IMR-90 (cell line): Measurements from ENCODE around the gene CNPY3. TPM values are rescaled to one million over a fixed set of nuclear protein-coding genes. Genes with fewer than 3 reads are reported as not detected.

ENCODE experiments used
- ATAC-seq: fragments of 200-7000 bp; cut with Tn5 transposase; 2 replicates; pipeline ENCODE4 v1.9.1; 2020; ENCODE audit warnings: low read depth, mild to moderate bottlenecking, moderate library complexity
- BruUV-seq: library from RNA; stranded (reverse); fragments of 400-500 nt; replicated peaks from 2 replicates; lab custom pipeline; 2021; lab: Mats Ljungman, UMichigan
- CTCF ChIA-PET: fragments of 300-600 bp; formaldehyde crosslinking; extraction: SDS; loops from one replicate; lab custom pipeline; 2021; ENCODE audit warnings: antibody characterized with exemption; lab: Yijun Ruan, JAX
- POLR2A ChIA-PET: fragments of 300-600 bp; sonication (Branson Sonifier 250); formaldehyde crosslinking; loops from one replicate; lab custom pipeline; 2022; ENCODE audit warnings: antibody characterized with exemption; ENCODE audit not compliant: unreplicated experiment; lab: Charles Lee
- DNase-seq: peaks from one replicate; pipeline ENCODE4 v3.0.0; 2013
- H2AFZ ChIP-seq: replicated peaks from 2 replicates; pipeline ENCODE3; 2013; ENCODE audit warnings: low read length, mild to moderate bottlenecking; ENCODE audit not compliant: poor library complexity
- H2AK5ac ChIP-seq: 2 replicates; pipeline ENCODE4 v1.6.1; 2013; ENCODE audit warnings: low read depth, low read length, inconsistent platforms
- H2AK9ac ChIP-seq: replicated peaks from 2 replicates; pipeline ENCODE3; 2013; ENCODE audit warnings: mild to moderate bottlenecking, low read depth, low read length, moderate library complexity; ENCODE audit not compliant: poor library complexity
- H2BK120ac ChIP-seq: 2 replicates; pipeline ENCODE4 v1.6.1; 2013; ENCODE audit warnings: low read depth, low read length, inconsistent platforms
- H2BK15ac ChIP-seq: 3 replicates; pipeline ENCODE4 v1.6.1; 2013; ENCODE audit warnings: low read depth, low read length, inconsistent platforms
- H2BK20ac ChIP-seq: 2 replicates; pipeline ENCODE4 v1.6.1; 2013; ENCODE audit warnings: low read depth, mild to moderate bottlenecking, inconsistent platforms, low read length, moderate library complexity
- H2BK5ac ChIP-seq: 2 replicates; pipeline ENCODE4 v1.6.1; 2013; ENCODE audit warnings: mild to moderate bottlenecking, low read depth, low read length, inconsistent platforms; ENCODE audit not compliant: poor library complexity, severe bottlenecking
- H3K14ac ChIP-seq: replicated peaks from 2 replicates; pipeline ENCODE4 v1.6.1; 2013; ENCODE audit warnings: low read depth, low read length, inconsistent platforms
- H3K18ac ChIP-seq: 2 replicates; pipeline ENCODE4 v1.6.1; 2013; ENCODE audit warnings: low read depth, low read length, control low read depth
- H3K23ac ChIP-seq: 2 replicates; pipeline ENCODE4 v1.6.1; 2013; ENCODE audit warnings: low read depth, low read length, inconsistent platforms
- H3K27ac ChIP-seq: 2 replicates; pipeline ENCODE4 v1.5.1; 2013; ENCODE audit warnings: mild to moderate bottlenecking, control low read depth, low read length; ENCODE audit not compliant: insufficient read depth
- H3K27me3 ChIP-seq: 2 replicates; pipeline ENCODE4 v1.6.1; 2013; ENCODE audit warnings: low read length; ENCODE audit not compliant: control insufficient read depth, insufficient read depth
- H3K36me3 ChIP-seq: 2 replicates; pipeline ENCODE4 v1.6.1; 2013; ENCODE audit warnings: low read length, mixed read lengths; ENCODE audit not compliant: control insufficient read depth, insufficient read depth
- H3K4ac ChIP-seq: 2 replicates; pipeline ENCODE4 v1.6.1; 2013; ENCODE audit warnings: low read depth, low read length, inconsistent platforms
- H3K4me1 ChIP-seq: 2 replicates; pipeline ENCODE4 v1.6.1; 2013; ENCODE audit warnings: low read length, mixed read lengths; ENCODE audit not compliant: control insufficient read depth, insufficient read depth
- H3K4me2 ChIP-seq: 2 replicates; pipeline ENCODE4 v1.6.1; 2013; ENCODE audit warnings: low read depth, mild to moderate bottlenecking, control low read depth, low read length, moderate library complexity
- H3K4me3 ChIP-seq: 2 replicates; pipeline ENCODE4 v1.5.1; 2013; ENCODE audit warnings: low read depth, mild to moderate bottlenecking, control low read depth, low read length, moderate library complexity; ENCODE audit not compliant: insufficient read depth
- H3K56ac ChIP-seq: 2 replicates; pipeline ENCODE4 v1.6.1; 2013; ENCODE audit warnings: low read length, inconsistent platforms; ENCODE audit not compliant: insufficient read depth; ENCODE audit errors: extremely low read depth
- H3K79me1 ChIP-seq, 2 experiments: 2 replicates each; pipeline ENCODE4 v1.6.1; 2013; ENCODE audit warnings: low read length in 2 of 2, inconsistent platforms in 1 of 2, low read depth in 1 of 2
- H3K9ac ChIP-seq: 2 replicates; pipeline ENCODE4 v1.6.1; 2013; ENCODE audit warnings: low read depth, low read length, control low read depth
- H3K9me1 ChIP-seq: 2 replicates; pipeline ENCODE4 v1.6.1; 2013; ENCODE audit warnings: low read length, inconsistent platforms; ENCODE audit not compliant: insufficient read depth
- H3K9me3 ChIP-seq: 2 replicates; pipeline ENCODE4 v1.6.1; 2013; ENCODE audit warnings: low read length; ENCODE audit not compliant: control insufficient read depth, insufficient read depth
- H4K20me1 ChIP-seq: 2 replicates; pipeline ENCODE4 v1.6.1; 2013; ENCODE audit warnings: low read length, inconsistent platforms; ENCODE audit not compliant: insufficient read depth
- H4K5ac ChIP-seq: 2 replicates; pipeline ENCODE4 v1.6.1; 2013; ENCODE audit warnings: mild to moderate bottlenecking, low read depth, low read length, control low read depth
- H4K8ac ChIP-seq, 2 experiments: 2 replicates each; pipeline ENCODE4 v1.6.1; 2013; ENCODE audit warnings: low read depth in 2 of 2, low read length in 2 of 2, control low read depth in 1 of 2, inconsistent platforms in 1 of 2
- H4K91ac ChIP-seq: 2 replicates; pipeline ENCODE4 v1.6.1; 2013; ENCODE audit warnings: low read depth, low read length, inconsistent platforms; ENCODE audit not compliant: insufficient read depth
- BHLHE40 ChIP-seq: fragments of 150-350 bp; IDR thresholded peaks from 2 replicates; pipeline ENCODE4 v1.6.1; 2016; ENCODE audit warnings: mild to moderate bottlenecking, low read depth, low read length
- CEBPB ChIP-seq: IDR thresholded peaks from 2 replicates; pipeline ENCODE4 v1.6.1; 2012; ENCODE audit warnings: low read depth, low read length, improper control_type of control experiment
- CHD1 ChIP-seq: IDR thresholded peaks from 2 replicates; pipeline ENCODE4 v1.6.1; 2012; ENCODE audit warnings: low read depth, low read length, improper control_type of control experiment
- CTCF ChIP-seq: conservative IDR thresholded peaks from 2 replicates; pipeline ENCODE4 v1.5.1; 2012; ENCODE audit warnings: mild to moderate bottlenecking, low read depth, low read length, improper control_type of control experiment
- ELK1 ChIP-seq: fragments of 150-350 bp; IDR thresholded peaks from 2 replicates; pipeline ENCODE4 v1.6.1; 2016; ENCODE audit warnings: low read depth, mild to moderate bottlenecking, low read length, moderate library complexity, borderline replicate concordance
- FOS ChIP-seq: fragments of 150-350 bp; IDR thresholded peaks from 2 replicates; pipeline ENCODE4 v1.6.1; 2016; ENCODE audit warnings: low read depth, low read length
- MAFK ChIP-seq: IDR thresholded peaks from 2 replicates; pipeline ENCODE4 v1.6.1; 2012; ENCODE audit warnings: low read depth, low read length, improper control_type of control experiment
- MAZ ChIP-seq: IDR thresholded peaks from 2 replicates; pipeline ENCODE4 v1.6.1; 2012; ENCODE audit warnings: low read depth, mild to moderate bottlenecking, low read length, improper control_type of control experiment, moderate library complexity, borderline replicate concordance
- MXI1 ChIP-seq: IDR thresholded peaks from 2 replicates; pipeline ENCODE4 v1.6.1; 2012; ENCODE audit warnings: low read depth, mild to moderate bottlenecking, low read length, moderate library complexity, borderline replicate concordance
- NFE2L2 ChIP-seq: fragments of 150-350 bp; IDR thresholded peaks from 2 replicates; pipeline ENCODE4 v1.6.1; 2016; ENCODE audit warnings: low read depth, mild to moderate bottlenecking, low read length
- POLR2A ChIP-seq: IDR thresholded peaks from 2 replicates; pipeline ENCODE4 v1.6.1; 2012; ENCODE audit warnings: mild to moderate bottlenecking, low read depth, low read length
- RAD21 ChIP-seq: IDR thresholded peaks from 2 replicates; pipeline ENCODE4 v1.6.1; 2012; ENCODE audit warnings: low read length, improper control_type of control experiment
- RCOR1 ChIP-seq: IDR thresholded peaks from 2 replicates; pipeline ENCODE4 v1.6.1; 2012; ENCODE audit warnings: mild to moderate bottlenecking, low read length, improper control_type of control experiment; ENCODE audit not compliant: insufficient replicate concordance
- RFX5 ChIP-seq: IDR thresholded peaks from 2 replicates; pipeline ENCODE4 v1.8.0; 2012; ENCODE audit warnings: low read depth, mild to moderate bottlenecking, low read length, moderate library complexity
- SMC3 ChIP-seq: fragments of 150-350 bp; IDR thresholded peaks from 2 replicates; pipeline ENCODE4 v1.6.1; 2016; ENCODE audit warnings: low read depth, mild to moderate bottlenecking, antibody characterized with exemption, low read length, moderate library complexity
- USF2 ChIP-seq: fragments of 150-350 bp; IDR thresholded peaks from 2 replicates; pipeline ENCODE4 v1.6.1; 2017; ENCODE audit warnings: mild to moderate bottlenecking, antibody characterized with exemption, low read length, low read depth
- WGBS, 2 experiments: methylation state at CpG; one replicate each; pipeline versions ENCODE4 v1.1.5 to v1.1.7; 2013; ENCODE audit warnings: missing lambda C conversion rate in 2 of 2; ENCODE audit not compliant: insufficient read length in 1 of 2; ENCODE audit errors: extremely low coverage in 2 of 2; 5-methylcytosine and 5-hydroxymethylcytosine counted together
- dilution Hi-C: fragments of 300-500 bp; cut with HindIII; formaldehyde crosslinking; loops from one replicate; pipeline ENCODE4 v1.14.3; 2018; ENCODE audit warnings: low sequenced_read_pairs; ENCODE audit not compliant: unreplicated experiment
- in situ Hi-C: fragments of 300-500 bp; cut with MboI; formaldehyde crosslinking; loops from 3 replicates; pipeline ENCODE4 v1.14.3; 2019; ENCODE audit warnings: low sequenced_read_pairs, inconsistent platforms, mixed read lengths
- intact Hi-C: fragments of 100-400 bp; cut with micrococcal nuclease; formaldehyde crosslinking; loops from 2 replicates; pipeline ENCODE4 v1.10.0; 2022
- polyA plus RNA-seq, 3 experiments: library from polyadenylated mRNA; depleted of rRNA; stranded (reverse); fragments of >200 nt; gene quantifications; 2 replicates each; pipeline ENCODE4 v1.2.3, GENCODE V29; 2012; ENCODE audit warnings: low replicate concordance in 1 of 3
- total RNA-seq: library from RNA; depleted of rRNA; stranded (reverse); fragments of >200 nt; gene quantifications from 2 replicates; pipeline ENCODE4 v1.2.3, GENCODE V29; 2012

CNPY3 gene
- total and polyA plus RNA-seq, 2 of the 4 experiments (the other 2 are of a cell fraction) = 13.3 to 39.2 TPM

GRCh38 chr6:42915732-42916131, 13.5 kb upstream of the CNPY3 start, which contains the start of gene PTCRA:
PTCRA (plus strand) TSS chr6:42916053; CDS start chr6:42916070, 17 bp downstream.
- Histone ChIP-seq H2BK5ac (no peak within 1 kb of the TSS), H2AK9ac (no peak within 1 kb of the TSS), H2BK15ac (no peak within 1 kb of the TSS), H2BK20ac (no peak within 1 kb of the TSS), H2AFZ (no peak within 1 kb of the TSS), H3K14ac (no peak within 1 kb of the TSS), H3K4ac (no peak within 1 kb of the TSS), H3K56ac (no peak within 1 kb of the TSS), H3K23ac (no peak within 1 kb of the TSS), H3K9me1 (no peaks in the 10 kb centered on the region), H4K5ac (no peak within 1 kb of the TSS), H4K91ac (no peak within 1 kb of the TSS), H3K4me1 (peaks cover 2% of the 10 kb centered on the region; the same call in 1 of the 2 replicates), H3K36me3 (no peaks in the 10 kb centered on the region), H2AK5ac (no peak within 1 kb of the TSS), H3K9me3 (no peaks in the 10 kb centered on the region), H3K79me1 (no peaks in the 10 kb centered on the region), H2BK120ac (no peak within 1 kb of the TSS), H3K18ac (no peak within 1 kb of the TSS), H4K20me1 (no peaks in the 10 kb centered on the region), H3K4me3 (no peak within 1 kb of the TSS), H3K27ac (no peak within 1 kb of the TSS), H3K9ac (no peak within 1 kb of the TSS), H4K8ac (no peak within 1 kb of the TSS), H3K27me3 (peaks cover 1% of the 10 kb centered on the region), H3K4me2 (no peak within 1 kb of the TSS)
- TF ChIP-seq MXI1 (no peak), CHD1 (no peak), CTCF (no peak), BHLHE40 (no peak), ELK1 (no peak), RCOR1 (no peak), MAZ (no peak), SMC3 (no peak), RAD21 (no peak), NFE2L2 (no peak), USF2 (no peak), FOS (no peak), RFX5 (no peak), MAFK (no peak), POLR2A (no peak), CEBPB (no peak)
- no TSS peak for BruUV-seq
- WGBS, 2 experiments = 91% methylated on average over 4 of the region's 10 CpGs; no CpG with 5 or more reads in 1 of the 2 experiments
- no peak for ATAC-seq
- ChIA-PET CTCF (no interaction called here), POLR2A (no interaction called here)
- no peak for DNase-seq
- intact Hi-C loops (no loop called here), in situ Hi-C loops (no loop called here), dilution Hi-C loops (no loop called here)
